ENCODE results near the gene PIGX. TPM values are rescaled to one million over a fixed set of nuclear protein-coding genes. Genes with fewer than 3 reads are reported as not detected.

PIGX gene
- total and polyA plus RNA-seq, 4 donors: 5.1 to 10.0 (median 6.6) TPM

- no peak for TF ChIP-seq REST (IDR thresholded peaks at IDR 0.05)
- no peak for TF ChIP-seq JUND (IDR thresholded peaks at IDR 0.05)
- no peak for TF ChIP-seq HNF4G (IDR thresholded peaks at IDR 0.05)
- TF ChIP-seq RXRA (IDR thresholded peaks at IDR 0.05): no peak
- TF ChIP-seq MAX (IDR thresholded peaks at IDR 0.05): no peak
- TF ChIP-seq NR2F2 (IDR thresholded peaks at IDR 0.05): no peak
- no peak for DNase-seq (ENCODE audit: low spot score)
- Histone ChIP-seq H3K4me1 (ENCODE audit: control insufficient read depth in 4 of 4, insufficient read depth in 4 of 4, low read length in 3 of 4) (no peaks in the 10 kb centered on the region), H3K9me3 (ENCODE audit: control insufficient read depth in 4 of 4, low read length in 3 of 4) (no peaks in the 10 kb centered on the region), H3K27ac (ENCODE audit: low read depth in 1 of 2, low read length in 2 of 2) (no peak overlapping the region), H3K36me3 (ENCODE audit: control insufficient read depth in 4 of 4, insufficient read depth in 3 of 4, low read depth in 1 of 4, low read length in 3 of 4) (no peaks in the 10 kb centered on the region), H3K27me3 (ENCODE audit: control insufficient read depth in 4 of 4, insufficient read depth in 4 of 4, low read length in 3 of 4) (no peaks in the 10 kb centered on the region), H3K4me3 (ENCODE audit: low read depth in 1 of 3, low read length in 3 of 3) (no peak overlapping the region), H3K9ac (ENCODE audit: low read depth in 1 of 2, low read length in 2 of 2) (no peak overlapping the region)
- WGBS: 87% methylated on average over 5 of the region's 5 CpGs
Measured at GRCh38 chr3:196697270-196697669, 14.9 kb upstream of the PIGX start.

GRCh38 chr3:196699749-196700148 is 12.4 kb upstream of the PIGX start:
- TF ChIP-seq JUND (IDR thresholded peaks at IDR 0.05): no peak
- no peak for TF ChIP-seq FOXA1 (IDR thresholded peaks at IDR 0.05)
- no peak for TF ChIP-seq TAF1 (conservative IDR thresholded peaks at IDR 0.05)
- TF ChIP-seq CTCF (IDR thresholded peaks at IDR 0.05; ENCODE audit: low read depth, low read length, missing input control): no peak
- TF ChIP-seq MAX (IDR thresholded peaks at IDR 0.05): no peak
- no peak for TF ChIP-seq SP1 (IDR thresholded peaks at IDR 0.05)
- no peak for TF ChIP-seq RAD21 (IDR thresholded peaks at IDR 0.05)
- TF ChIP-seq NR2F2 (IDR thresholded peaks at IDR 0.05): no peak
- TF ChIP-seq RXRA (IDR thresholded peaks at IDR 0.05): no peak
- TF ChIP-seq REST (IDR thresholded peaks at IDR 0.05): no peak
- TF ChIP-seq HNF4A (conservative IDR thresholded peaks at IDR 0.05): no peak
- TF ChIP-seq, protein P1, sequence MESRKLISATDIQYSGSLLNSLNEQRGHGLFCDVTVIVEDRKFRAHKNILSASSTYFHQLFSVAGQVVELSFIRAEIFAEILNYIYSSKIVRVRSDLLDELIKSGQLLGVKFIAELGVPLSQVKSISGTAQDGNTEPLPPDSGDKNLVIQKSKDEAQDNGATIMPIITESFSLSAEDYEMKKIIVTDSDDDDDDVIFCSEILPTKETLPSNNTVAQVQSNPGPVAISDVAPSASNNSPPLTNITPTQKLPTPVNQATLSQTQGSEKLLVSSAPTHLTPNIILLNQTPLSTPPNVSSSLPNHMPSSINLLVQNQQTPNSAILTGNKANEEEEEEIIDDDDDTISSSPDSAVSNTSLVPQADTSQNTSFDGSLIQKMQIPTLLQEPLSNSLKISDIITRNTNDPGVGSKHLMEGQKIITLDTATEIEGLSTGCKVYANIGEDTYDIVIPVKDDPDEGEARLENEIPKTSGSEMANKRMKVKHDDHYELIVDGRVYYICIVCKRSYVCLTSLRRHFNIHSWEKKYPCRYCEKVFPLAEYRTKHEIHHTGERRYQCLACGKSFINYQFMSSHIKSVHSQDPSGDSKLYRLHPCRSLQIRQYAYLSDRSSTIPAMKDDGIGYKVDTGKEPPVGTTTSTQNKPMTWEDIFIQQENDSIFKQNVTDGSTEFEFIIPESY (IDR thresholded peaks at IDR 0.05): no peak
- TF ChIP-seq EGR1 (IDR thresholded peaks at IDR 0.05; ENCODE audit: low read depth in 2 of 2): no peak
- TF ChIP-seq, protein P2, sequence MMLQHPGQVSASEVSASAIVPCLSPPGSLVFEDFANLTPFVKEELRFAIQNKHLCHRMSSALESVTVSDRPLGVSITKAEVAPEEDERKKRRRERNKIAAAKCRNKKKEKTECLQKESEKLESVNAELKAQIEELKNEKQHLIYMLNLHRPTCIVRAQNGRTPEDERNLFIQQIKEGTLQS (IDR thresholded peaks at IDR 0.05): no peak
- no peak for TF ChIP-seq HNF4G (IDR thresholded peaks at IDR 0.05)
- TF ChIP-seq GABPA (IDR thresholded peaks at IDR 0.05 in 1 of 2, conservative IDR thresholded peaks at IDR 0.05 in 1 of 2): no peak
- TF ChIP-seq FOXA2 (IDR thresholded peaks at IDR 0.05): no peak
- TF ChIP-seq YY1 (IDR thresholded peaks at IDR 0.05): no peak
- no peak for DNase-seq (ENCODE audit: low spot score)
- H3K4me3 ChIP-seq (ENCODE audit: low read depth in 1 of 3, low read length in 3 of 3): no peak overlapping the region
- WGBS: 90% methylated on average over 7 of the region's 7 CpGs
- no peaks in the 10 kb centered on the region for H3K36me3 ChIP-seq (ENCODE audit: control insufficient read depth in 4 of 4, insufficient read depth in 3 of 4, low read depth in 1 of 4, low read length in 3 of 4)
- no peaks in the 10 kb centered on the region for H3K27me3 ChIP-seq (ENCODE audit: control insufficient read depth in 4 of 4, insufficient read depth in 4 of 4, low read length in 3 of 4)
- no peaks in the 10 kb centered on the region for H3K4me1 ChIP-seq (ENCODE audit: control insufficient read depth in 4 of 4, insufficient read depth in 4 of 4, low read length in 3 of 4)
- H3K9ac ChIP-seq (ENCODE audit: low read depth in 1 of 2, low read length in 2 of 2): no peak overlapping the region
- H3K9me3 ChIP-seq (ENCODE audit: control insufficient read depth in 4 of 4, low read length in 3 of 4): no peaks in the 10 kb centered on the region
- no peak overlapping the region for H3K27ac ChIP-seq (ENCODE audit: low read depth in 1 of 2, low read length in 2 of 2)

All from liver (tissue), 9 donors.